HL-60 (cell line): ENCODE data around the gene EXOSC10.

Source experiments
- DNase-seq, 2 experiments: peaks; one replicate each; pipeline ENCODE4 v3.0.0-alpha.2; 2010 to 2020; ENCODE audit warnings: low read depth in 1 of 2, low spot score in 1 of 2
- H3K27ac ChIP-seq: fragments of 250-450 bp; sonication (Bioruptor Pico); replicated peaks from 2 replicates; pipeline ENCODE4 v1.5.1; 2020; ENCODE audit warnings: mild to moderate bottlenecking, moderate library complexity
- H3K27me3 ChIP-seq: fragments of 250-450 bp; sonication (Bioruptor Pico); 2 replicates; pipeline ENCODE4 v1.5.1; 2021; ENCODE audit warnings: mild to moderate bottlenecking, moderate library complexity; ENCODE audit not compliant: insufficient read depth, poor library complexity, severe bottlenecking
- H3K4me3 ChIP-seq: replicated peaks from 2 replicates; pipeline ENCODE4 v1.5.1; 2011; ENCODE audit warnings: mild to moderate bottlenecking, control low read depth, low read length; ENCODE audit not compliant: insufficient read depth
- GABPA ChIP-seq: IDR thresholded peaks from 2 replicates; pipeline ENCODE4 v1.6.1; 2012; ENCODE audit warnings: low read depth
- POLR2AphosphoS5 ChIP-seq: IDR thresholded peaks from 2 replicates; pipeline ENCODE4 v1.6.1; 2012; ENCODE audit warnings: low read depth
- SPI1 ChIP-seq: IDR thresholded peaks from 2 replicates; pipeline ENCODE4 v1.6.1; 2012; ENCODE audit warnings: low read depth, mild to moderate bottlenecking, borderline replicate concordance
- TF ChIP-seq, protein P1 (sequence below): IDR thresholded peaks from 2 replicates; pipeline ENCODE4 v1.6.1; 2012; ENCODE audit warnings: low read depth; ENCODE audit not compliant: insufficient replicate concordance
- TF ChIP-seq, protein P2 (sequence below): IDR thresholded peaks from one replicate; pipeline ENCODE4 v1.5.1; 2011; ENCODE audit warnings: low read length, control low read depth, inconsistent platforms; ENCODE audit not compliant: insufficient read depth

EXOSC10 gene

DNA sequence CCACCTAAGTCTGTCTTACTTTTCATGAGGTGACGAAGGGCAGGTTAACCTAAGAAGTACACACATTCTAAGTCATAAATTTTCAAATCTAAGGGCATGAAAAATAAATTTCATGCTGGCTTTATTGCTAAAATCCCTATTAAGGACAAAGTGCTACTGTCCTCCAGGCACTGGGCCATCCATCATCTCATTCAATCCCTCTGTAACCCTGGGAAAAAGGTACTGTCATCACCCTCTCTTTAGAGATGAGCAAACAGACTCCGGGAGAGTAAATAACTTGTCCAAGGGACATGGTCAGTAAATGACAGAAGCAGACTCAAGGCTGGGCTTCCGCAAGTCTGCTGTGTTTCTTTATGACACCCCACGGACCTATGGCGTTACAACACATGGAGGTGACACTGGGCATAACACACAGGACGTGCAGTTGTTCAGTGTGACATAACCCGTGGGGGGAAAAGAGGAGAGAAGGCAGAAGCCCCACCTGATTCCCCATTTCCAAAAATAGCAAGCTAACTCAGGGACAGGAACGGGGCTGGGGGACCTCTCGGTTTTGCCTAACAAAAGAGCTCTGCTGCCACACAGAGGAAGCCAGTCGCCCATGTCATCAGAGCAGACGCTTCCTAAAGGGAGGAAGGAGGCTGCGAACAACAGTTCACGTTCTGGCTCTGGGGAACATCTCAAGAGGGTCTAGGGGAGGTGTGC is 27.3 kb downstream of the EXOSC10 start:
- DNase-seq, result no peak
- H3K27ac ChIP-seq, result no peak overlapping the region
- H3K4me3 ChIP-seq, result no peak overlapping the region

GRCh38 chr1:11071463-11072215 is 28.0 kb downstream of the EXOSC10 start:
- no peak overlapping the region; the same call in none of the 2 replicates for H3K27ac ChIP-seq
- no peaks in the 10 kb centered on the region for H3K27me3 ChIP-seq
- H3K4me3 ChIP-seq, result no peak overlapping the region
- DNase-seq, result no peak
- no peak for TF ChIP-seq POLR2AphosphoS5

More for the DNA sequence above, 27.3 kb downstream of the EXOSC10 start:
- no peaks in the 10 kb centered on the region for H3K27me3 ChIP-seq
- TF ChIP-seq POLR2AphosphoS5, result no peak
- TF ChIP-seq, protein P1, sequence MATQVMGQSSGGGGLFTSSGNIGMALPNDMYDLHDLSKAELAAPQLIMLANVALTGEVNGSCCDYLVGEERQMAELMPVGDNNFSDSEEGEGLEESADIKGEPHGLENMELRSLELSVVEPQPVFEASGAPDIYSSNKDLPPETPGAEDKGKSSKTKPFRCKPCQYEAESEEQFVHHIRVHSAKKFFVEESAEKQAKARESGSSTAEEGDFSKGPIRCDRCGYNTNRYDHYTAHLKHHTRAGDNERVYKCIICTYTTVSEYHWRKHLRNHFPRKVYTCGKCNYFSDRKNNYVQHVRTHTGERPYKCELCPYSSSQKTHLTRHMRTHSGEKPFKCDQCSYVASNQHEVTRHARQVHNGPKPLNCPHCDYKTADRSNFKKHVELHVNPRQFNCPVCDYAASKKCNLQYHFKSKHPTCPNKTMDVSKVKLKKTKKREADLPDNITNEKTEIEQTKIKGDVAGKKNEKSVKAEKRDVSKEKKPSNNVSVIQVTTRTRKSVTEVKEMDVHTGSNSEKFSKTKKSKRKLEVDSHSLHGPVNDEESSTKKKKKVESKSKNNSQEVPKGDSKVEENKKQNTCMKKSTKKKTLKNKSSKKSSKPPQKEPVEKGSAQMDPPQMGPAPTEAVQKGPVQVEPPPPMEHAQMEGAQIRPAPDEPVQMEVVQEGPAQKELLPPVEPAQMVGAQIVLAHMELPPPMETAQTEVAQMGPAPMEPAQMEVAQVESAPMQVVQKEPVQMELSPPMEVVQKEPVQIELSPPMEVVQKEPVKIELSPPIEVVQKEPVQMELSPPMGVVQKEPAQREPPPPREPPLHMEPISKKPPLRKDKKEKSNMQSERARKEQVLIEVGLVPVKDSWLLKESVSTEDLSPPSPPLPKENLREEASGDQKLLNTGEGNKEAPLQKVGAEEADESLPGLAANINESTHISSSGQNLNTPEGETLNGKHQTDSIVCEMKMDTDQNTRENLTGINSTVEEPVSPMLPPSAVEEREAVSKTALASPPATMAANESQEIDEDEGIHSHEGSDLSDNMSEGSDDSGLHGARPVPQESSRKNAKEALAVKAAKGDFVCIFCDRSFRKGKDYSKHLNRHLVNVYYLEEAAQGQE, result no peak
- no peak for TF ChIP-seq GABPA
- no peak for TF ChIP-seq SPI1
- TF ChIP-seq, protein P2, sequence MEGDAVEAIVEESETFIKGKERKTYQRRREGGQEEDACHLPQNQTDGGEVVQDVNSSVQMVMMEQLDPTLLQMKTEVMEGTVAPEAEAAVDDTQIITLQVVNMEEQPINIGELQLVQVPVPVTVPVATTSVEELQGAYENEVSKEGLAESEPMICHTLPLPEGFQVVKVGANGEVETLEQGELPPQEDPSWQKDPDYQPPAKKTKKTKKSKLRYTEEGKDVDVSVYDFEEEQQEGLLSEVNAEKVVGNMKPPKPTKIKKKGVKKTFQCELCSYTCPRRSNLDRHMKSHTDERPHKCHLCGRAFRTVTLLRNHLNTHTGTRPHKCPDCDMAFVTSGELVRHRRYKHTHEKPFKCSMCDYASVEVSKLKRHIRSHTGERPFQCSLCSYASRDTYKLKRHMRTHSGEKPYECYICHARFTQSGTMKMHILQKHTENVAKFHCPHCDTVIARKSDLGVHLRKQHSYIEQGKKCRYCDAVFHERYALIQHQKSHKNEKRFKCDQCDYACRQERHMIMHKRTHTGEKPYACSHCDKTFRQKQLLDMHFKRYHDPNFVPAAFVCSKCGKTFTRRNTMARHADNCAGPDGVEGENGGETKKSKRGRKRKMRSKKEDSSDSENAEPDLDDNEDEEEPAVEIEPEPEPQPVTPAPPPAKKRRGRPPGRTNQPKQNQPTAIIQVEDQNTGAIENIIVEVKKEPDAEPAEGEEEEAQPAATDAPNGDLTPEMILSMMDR, result no peak

- no peak for DNase-seq
- TF ChIP-seq POLR2AphosphoS5, result no peak
- no peak for TF ChIP-seq SPI1
- TF ChIP-seq, protein P1, result no peak
- no peak for TF ChIP-seq GABPA
- TF ChIP-seq, protein P2, result no peak
- Histone ChIP-seq H3K4me3 (no peak overlapping the region), H3K27me3 (no peaks in the 10 kb centered on the region), H3K27ac (no peak overlapping the region)
Observed at GRCh38 chr1:11070876-11071275, 28.8 kb downstream of the EXOSC10 start.
